ENCODE measurements around the gene IQCC.
"Not testable (repeated sequence)": the region's sequence is repeated elsewhere in the genome, so short reads cannot be mapped to it uniquely, and the experiment has no call there.

The IQCC gene

GRCh38 chr1:32205401-32206370 lies at the start of gene IQCC:
Gene IQCC (plus strand): TSS chr1:32205671. CDS start chr1:32205682, 11 bp downstream.
- peak; percentile 77 for DNase-seq (ENCODE audit: low read depth)

- no peak for DNase-seq (ENCODE audit: low read depth)
These were observed 46.3 kb upstream of the IQCC start for GRCh38 chr1:32159189-32159588.

GRCh38 chr1:32163405-32163804 lies 42.1 kb upstream of the IQCC start:
- DNase-seq (ENCODE audit: low read depth), result no peak

GRCh38 chr1:32165633-32166032 lies 39.8 kb upstream of the IQCC start:
- DNase-seq (ENCODE audit: low read depth), result not testable (repeated sequence)

- no peak for DNase-seq (ENCODE audit: low read depth)
These were observed 34.5 kb upstream of the IQCC start for GRCh38 chr1:32170991-32171390.

GRCh38 chr1:32172621-32173245 lies 32.7 kb upstream of the IQCC start:
- no peak for DNase-seq (ENCODE audit: low read depth)

GRCh38 chr1:32178380-32179192 lies 26.9 kb upstream of the IQCC start:
- no peak for DNase-seq (ENCODE audit: low read depth)

- no peak for DNase-seq (ENCODE audit: low read depth)
These were observed 26.4 kb upstream of the IQCC start for GRCh38 chr1:32179193-32179442.

GRCh38 chr1:32179443-32180185 lies 25.9 kb upstream of the IQCC start, which contains the start of gene TXLNA:
Gene TXLNA (plus strand): TSS chr1:32179675. CDS start chr1:32180346, 671 bp downstream.
- peak; percentile 85 for DNase-seq (ENCODE audit: low read depth)

GRCh38 chr1:32180186-32181060 lies 25.0 kb upstream of the IQCC start:
- no peak for DNase-seq (ENCODE audit: low read depth)

GRCh38 chr1:32181065-32181464 lies 24.4 kb upstream of the IQCC start:
- no peak for DNase-seq (ENCODE audit: low read depth)

GRCh38 chr1:32181563-32181962 lies 23.9 kb upstream of the IQCC start:
- no peak for DNase-seq (ENCODE audit: low read depth)

GRCh38 chr1:32182060-32182459 lies 23.4 kb upstream of the IQCC start:
- DNase-seq (ENCODE audit: low read depth), result no peak

GRCh38 chr1:32184650-32185049 lies 20.8 kb upstream of the IQCC start:
- no peak for DNase-seq (ENCODE audit: low read depth)

GRCh38 chr1:32186077-32186476 lies 19.4 kb upstream of the IQCC start:
- no peak for DNase-seq (ENCODE audit: low read depth)

GRCh38 chr1:32186491-32186890 lies 19.0 kb upstream of the IQCC start:
- DNase-seq (ENCODE audit: low read depth), result no peak

- no peak for DNase-seq (ENCODE audit: low read depth)
These were observed 17.6 kb upstream of the IQCC start for GRCh38 chr1:32187850-32188249.

GRCh38 chr1:32192220-32192948 lies 13.1 kb upstream of the IQCC start:
- DNase-seq (ENCODE audit: low read depth), result no peak

- DNase-seq (ENCODE audit: low read depth), result no peak
These were observed 10.5 kb upstream of the IQCC start for GRCh38 chr1:32194984-32195383.

GRCh38 chr1:32195531-32195930 lies 9.9 kb upstream of the IQCC start:
- no peak for DNase-seq (ENCODE audit: low read depth)

Measured in activated T-cell treated with anti-CD3 and anti-CD28 coated beads for 1 hour (primary cell).